ENCODE measurements around the gene TLCD1.

GRCh38 chr17:28707339-28707720 lies 18.7 kb downstream of the TLCD1 start:
- no peak for TF ChIP-seq CTCF (IDR thresholded peaks at IDR 0.05)
- no peak for TF ChIP-seq EP300 (IDR thresholded peaks at IDR 0.05)
- no peak for TF ChIP-seq POLR2A (IDR thresholded peaks at IDR 0.05)
